Body of pancreas (tissue), 4 donors: Measurements from ENCODE around the gene MBD2.

Experiments
- CTCF ChIP-seq, 7 experiments: fragments of 450-650 bp in 4 of 7; fragments of 200-600 bp in 3 of 7; sonication (generic) in 3 of 7; IDR thresholded peaks; one replicate each; pipeline ENCODE4 v1.5.1; 2016 to 2019; ENCODE audit warnings: antibody characterized with exemption in 7 of 7
- POLR2A ChIP-seq, 3 donors: fragments of 450-650 bp; IDR thresholded peaks; one replicate each; pipeline ENCODE4 v1.6.1; 2016; ENCODE audit warnings: antibody characterized with exemption in 3 of 3, mild to moderate bottlenecking in 2 of 3

- TF ChIP-seq CTCF (IDR thresholded peaks at IDR 0.05): no peak
- no peak for TF ChIP-seq POLR2A (IDR thresholded peaks at IDR 0.05)
These were observed 89.3 kb downstream of the MBD2 start for GRCh38 chr18:54135216-54135615.
